DOHH2 (cell line): ENCODE data around the gene ABCA10.
"Not testable (repeated sequence)": the region's sequence is repeated elsewhere in the genome, so short reads cannot be mapped to it uniquely, and the experiment has no call there.

Experiments used
- H3F3A ChIP-seq: fragments of 200-600 bp; sonication (generic), shearing (Covaris generic); 2 replicates; pipeline ENCODE4 v1.6.0; 2016; ENCODE audit warnings: antibody characterized with exemption, mild to moderate bottlenecking; ENCODE audit not compliant: control insufficient read depth, insufficient read depth
- H3K27ac ChIP-seq: fragments of 200-600 bp; sonication (generic); 2 replicates; pipeline ENCODE4 v1.5.1; 2014; ENCODE audit warnings: low read depth, mild to moderate bottlenecking, low read length, moderate library complexity
- H3K27me3 ChIP-seq: fragments of 200-600 bp; sonication (generic); 2 replicates; pipeline ENCODE4 v1.6.1; 2014; ENCODE audit warnings: mild to moderate bottlenecking, low read length, mixed read lengths; ENCODE audit not compliant: control insufficient read depth
- H3K36me3 ChIP-seq: fragments of 200-600 bp; sonication (generic); 2 replicates; pipeline ENCODE4 v1.6.1; 2014; ENCODE audit warnings: mild to moderate bottlenecking, low read length, moderate library complexity, mixed read lengths; ENCODE audit not compliant: control insufficient read depth
- H3K4me1 ChIP-seq: fragments of 200-600 bp; sonication (generic); 2 replicates; pipeline ENCODE4 v1.6.1; 2014; ENCODE audit warnings: mild to moderate bottlenecking, low read length, mixed read lengths; ENCODE audit not compliant: control insufficient read depth
- H3K4me2 ChIP-seq: fragments of 200-600 bp; sonication (generic); 2 replicates; pipeline ENCODE4 v1.6.0; 2014; ENCODE audit warnings: mild to moderate bottlenecking, low read length, moderate library complexity
- H3K4me3 ChIP-seq: fragments of 200-600 bp; sonication (generic); 2 replicates; pipeline ENCODE4 v1.5.1; 2014; ENCODE audit warnings: mild to moderate bottlenecking, low read length, mixed read lengths
- H3K79me2 ChIP-seq: fragments of 200-600 bp; sonication (generic); 2 replicates; pipeline ENCODE4 v1.6.1; 2014; ENCODE audit warnings: mild to moderate bottlenecking, low read length, mixed read lengths; ENCODE audit not compliant: control insufficient read depth
- H3K9me2 ChIP-seq: fragments of 200-600 bp; sonication (generic); replicated peaks from 2 replicates; pipeline ENCODE4 v1.6.1; 2014; ENCODE audit warnings: mild to moderate bottlenecking, low read length, mixed read lengths; ENCODE audit not compliant: control insufficient read depth
- H3K9me3 ChIP-seq: fragments of 200-600 bp; sonication (generic); 2 replicates; pipeline ENCODE4 v1.6.1; 2014; ENCODE audit warnings: antibody characterized with exemption, low read length, mixed read lengths; ENCODE audit not compliant: control insufficient read depth, insufficient read depth
- H4K20me1 ChIP-seq: fragments of 200-600 bp; sonication (generic); 2 replicates; pipeline ENCODE4 v1.6.0; 2014; ENCODE audit warnings: low read depth, mild to moderate bottlenecking, antibody characterized with exemption, low read length, moderate library complexity; ENCODE audit not compliant: control insufficient read depth, insufficient read depth
- CTCF ChIP-seq: fragments of 200-600 bp; sonication (generic); IDR thresholded peaks from one replicate; pipeline ENCODE4 v1.5.1; 2014; ENCODE audit warnings: antibody characterized with exemption, mild to moderate bottlenecking, low read depth, low read length; ENCODE audit not compliant: poor library complexity, severe bottlenecking
- EZH2phosphoT487 ChIP-seq: fragments of 200-600 bp; sonication (generic); IDR thresholded peaks from 2 replicates; pipeline ENCODE4 v1.6.1; 2017; ENCODE audit warnings: borderline replicate concordance, mild to moderate bottlenecking, antibody characterized with exemption, low read length, moderate library complexity, mixed read lengths

Gene ABCA10

GRCh38 chr17:69207151-69207550 lies 21.5 kb downstream of the ABCA10 start:
- Histone ChIP-seq H3K9me3 (no peaks in the 10 kb centered on the region), H3K79me2 (no peaks in the 10 kb centered on the region), H3K4me1 (no peaks in the 10 kb centered on the region), H3F3A (no peaks in the 10 kb centered on the region), H3K27me3 (0 out of 2 replicates have a peak, but pooled peaks cover 3% of the 10 kb centered on the region), H3K4me2 (no peak overlapping the region), H3K4me3 (no peak overlapping the region), H3K27ac (no peak overlapping the region), H3K36me3 (no peaks in the 10 kb centered on the region), H3K9me2 (no peaks in the 10 kb centered on the region), H4K20me1 (no peaks in the 10 kb centered on the region)
- TF ChIP-seq EZH2phosphoT487 (no peak), CTCF (no peak)

- no peaks in the 10 kb centered on the region for H3K27me3 ChIP-seq
- H4K20me1 ChIP-seq = no peaks in the 10 kb centered on the region
- no peak overlapping the region for H3K27ac ChIP-seq
- H3K9me3 ChIP-seq = no peaks in the 10 kb centered on the region
- H3K36me3 ChIP-seq = no peaks in the 10 kb centered on the region
- no peaks in the 10 kb centered on the region for H3K79me2 ChIP-seq
- H3F3A ChIP-seq = no peaks in the 10 kb centered on the region
- no peak overlapping the region for H3K4me3 ChIP-seq
- no peak overlapping the region for H3K4me2 ChIP-seq
- no peaks in the 10 kb centered on the region for H3K9me2 ChIP-seq
- H3K4me1 ChIP-seq = no peaks in the 10 kb centered on the region
- TF ChIP-seq CTCF (no peak), EZH2phosphoT487 (no peak)
Measured at GRCh38 chr17:69198238-69198637, 30.4 kb downstream of the ABCA10 start.

GRCh38 chr17:69196105-69196653 lies 32.4 kb downstream of the ABCA10 start:
- not testable (repeated sequence) for H3K9me3 ChIP-seq, H3K4me2 ChIP-seq, H3K79me2 ChIP-seq, H3K4me1 ChIP-seq, H3F3A ChIP-seq, H3K36me3 ChIP-seq, H3K27me3 ChIP-seq, H3K9me2 ChIP-seq, H3K27ac ChIP-seq, H3K4me3 ChIP-seq, H4K20me1 ChIP-seq

- H3K9me2 ChIP-seq = no peaks in the 10 kb centered on the region
- TF ChIP-seq EZH2phosphoT487 = no peak
- no peak for TF ChIP-seq CTCF
- H3K27me3 ChIP-seq = no peaks in the 10 kb centered on the region
- no peak overlapping the region for H3K4me2 ChIP-seq
- H3K79me2 ChIP-seq = no peaks in the 10 kb centered on the region
- H3K4me1 ChIP-seq = no peaks in the 10 kb centered on the region
- no peaks in the 10 kb centered on the region for H3K9me3 ChIP-seq
- H3F3A ChIP-seq = no peaks in the 10 kb centered on the region
- H4K20me1 ChIP-seq = no peaks in the 10 kb centered on the region
- no peak overlapping the region for H3K4me3 ChIP-seq
- no peaks in the 10 kb centered on the region for H3K36me3 ChIP-seq
- H3K27ac ChIP-seq = no peak overlapping the region
Measured at GRCh38 chr17:69192754-69193153, 35.9 kb downstream of the ABCA10 start.
